Peyer's patch (tissue), 4 donors: ENCODE data around the gene PRSS53.

ENCODE experiments used
- POLR2A ChIP-seq, 2 donors: fragments of 450-650 bp; IDR thresholded peaks; one replicate each; pipeline ENCODE4 v1.5.1; 2017; ENCODE audit warnings: antibody characterized with exemption in 2 of 2, mild to moderate bottlenecking in 2 of 2, moderate library complexity in 2 of 2
- TF ChIP-seq, protein P1 (sequence below), 6 experiments: fragments of 450-650 bp in 4 of 6; fragments of 200-600 bp in 2 of 6; sonication (generic) in 1 of 6; IDR thresholded peaks; one replicate each; pipeline ENCODE4 v1.5.1; 2017 to 2019; ENCODE audit warnings: antibody characterized with exemption in 6 of 6, mild to moderate bottlenecking in 3 of 6, moderate library complexity in 1 of 6

DNA sequence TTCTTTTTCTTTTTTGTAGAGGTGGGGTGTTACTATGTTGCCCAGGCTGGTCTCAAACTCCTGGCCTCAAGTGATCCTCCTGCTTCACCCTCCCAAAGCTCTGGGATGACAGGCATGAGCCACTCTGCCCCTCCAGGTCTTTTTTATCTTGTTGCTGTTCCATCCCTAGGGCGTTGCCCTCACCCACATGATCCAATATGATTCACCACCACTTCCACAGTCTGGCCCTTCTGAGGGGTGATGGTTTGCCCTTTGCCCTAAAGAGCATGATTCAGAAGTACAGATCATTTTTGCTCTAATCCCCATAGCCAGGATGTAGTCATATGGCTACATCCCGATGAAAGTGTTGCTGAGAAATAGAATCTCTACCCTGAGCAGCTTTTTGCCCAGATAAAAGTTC lies 36.6 kb downstream of the PRSS53 start:
- TF ChIP-seq, protein P1, sequence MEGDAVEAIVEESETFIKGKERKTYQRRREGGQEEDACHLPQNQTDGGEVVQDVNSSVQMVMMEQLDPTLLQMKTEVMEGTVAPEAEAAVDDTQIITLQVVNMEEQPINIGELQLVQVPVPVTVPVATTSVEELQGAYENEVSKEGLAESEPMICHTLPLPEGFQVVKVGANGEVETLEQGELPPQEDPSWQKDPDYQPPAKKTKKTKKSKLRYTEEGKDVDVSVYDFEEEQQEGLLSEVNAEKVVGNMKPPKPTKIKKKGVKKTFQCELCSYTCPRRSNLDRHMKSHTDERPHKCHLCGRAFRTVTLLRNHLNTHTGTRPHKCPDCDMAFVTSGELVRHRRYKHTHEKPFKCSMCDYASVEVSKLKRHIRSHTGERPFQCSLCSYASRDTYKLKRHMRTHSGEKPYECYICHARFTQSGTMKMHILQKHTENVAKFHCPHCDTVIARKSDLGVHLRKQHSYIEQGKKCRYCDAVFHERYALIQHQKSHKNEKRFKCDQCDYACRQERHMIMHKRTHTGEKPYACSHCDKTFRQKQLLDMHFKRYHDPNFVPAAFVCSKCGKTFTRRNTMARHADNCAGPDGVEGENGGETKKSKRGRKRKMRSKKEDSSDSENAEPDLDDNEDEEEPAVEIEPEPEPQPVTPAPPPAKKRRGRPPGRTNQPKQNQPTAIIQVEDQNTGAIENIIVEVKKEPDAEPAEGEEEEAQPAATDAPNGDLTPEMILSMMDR (IDR thresholded peaks at IDR 0.05): no peak
- TF ChIP-seq POLR2A (IDR thresholded peaks at IDR 0.05): no peak
